DOHH2 (cell line): ENCODE measurements around the gene LYSMD4.

Source experiments
- H3F3A ChIP-seq: fragments of 200-600 bp; sonication (generic), shearing (Covaris generic); 2 replicates; pipeline ENCODE4 v1.6.0; 2016; ENCODE audit warnings: antibody characterized with exemption, mild to moderate bottlenecking; ENCODE audit not compliant: control insufficient read depth, insufficient read depth
- H3K27ac ChIP-seq: fragments of 200-600 bp; sonication (generic); 2 replicates; pipeline ENCODE4 v1.5.1; 2014; ENCODE audit warnings: low read depth, mild to moderate bottlenecking, low read length, moderate library complexity
- H3K27me3 ChIP-seq: fragments of 200-600 bp; sonication (generic); 2 replicates; pipeline ENCODE4 v1.6.1; 2014; ENCODE audit warnings: mild to moderate bottlenecking, low read length, mixed read lengths; ENCODE audit not compliant: control insufficient read depth
- H3K36me3 ChIP-seq: fragments of 200-600 bp; sonication (generic); 2 replicates; pipeline ENCODE4 v1.6.1; 2014; ENCODE audit warnings: mild to moderate bottlenecking, low read length, moderate library complexity, mixed read lengths; ENCODE audit not compliant: control insufficient read depth
- H3K4me1 ChIP-seq: fragments of 200-600 bp; sonication (generic); 2 replicates; pipeline ENCODE4 v1.6.1; 2014; ENCODE audit warnings: mild to moderate bottlenecking, low read length, mixed read lengths; ENCODE audit not compliant: control insufficient read depth
- H3K4me2 ChIP-seq: fragments of 200-600 bp; sonication (generic); 2 replicates; pipeline ENCODE4 v1.6.0; 2014; ENCODE audit warnings: mild to moderate bottlenecking, low read length, moderate library complexity
- H3K4me3 ChIP-seq: fragments of 200-600 bp; sonication (generic); 2 replicates; pipeline ENCODE4 v1.5.1; 2014; ENCODE audit warnings: mild to moderate bottlenecking, low read length, mixed read lengths
- H3K79me2 ChIP-seq: fragments of 200-600 bp; sonication (generic); 2 replicates; pipeline ENCODE4 v1.6.1; 2014; ENCODE audit warnings: mild to moderate bottlenecking, low read length, mixed read lengths; ENCODE audit not compliant: control insufficient read depth
- H3K9me2 ChIP-seq: fragments of 200-600 bp; sonication (generic); replicated peaks from 2 replicates; pipeline ENCODE4 v1.6.1; 2014; ENCODE audit warnings: mild to moderate bottlenecking, low read length, mixed read lengths; ENCODE audit not compliant: control insufficient read depth
- H3K9me3 ChIP-seq: fragments of 200-600 bp; sonication (generic); 2 replicates; pipeline ENCODE4 v1.6.1; 2014; ENCODE audit warnings: antibody characterized with exemption, low read length, mixed read lengths; ENCODE audit not compliant: control insufficient read depth, insufficient read depth
- H4K20me1 ChIP-seq: fragments of 200-600 bp; sonication (generic); 2 replicates; pipeline ENCODE4 v1.6.0; 2014; ENCODE audit warnings: low read depth, mild to moderate bottlenecking, antibody characterized with exemption, low read length, moderate library complexity; ENCODE audit not compliant: control insufficient read depth, insufficient read depth
- CTCF ChIP-seq: fragments of 200-600 bp; sonication (generic); IDR thresholded peaks from one replicate; pipeline ENCODE4 v1.5.1; 2014; ENCODE audit warnings: antibody characterized with exemption, mild to moderate bottlenecking, low read depth, low read length; ENCODE audit not compliant: poor library complexity, severe bottlenecking
- EZH2phosphoT487 ChIP-seq: fragments of 200-600 bp; sonication (generic); IDR thresholded peaks from 2 replicates; pipeline ENCODE4 v1.6.1; 2017; ENCODE audit warnings: borderline replicate concordance, mild to moderate bottlenecking, antibody characterized with exemption, low read length, moderate library complexity, mixed read lengths

LYSMD4 gene

GRCh38 chr15:99738021-99738847 lies 5.0 kb upstream of the LYSMD4 start:
- TF ChIP-seq CTCF (no peak), EZH2phosphoT487 (no peak)
- H3F3A ChIP-seq: no peaks in the 10 kb centered on the region
- H3K79me2 ChIP-seq: no peaks in the 10 kb centered on the region
- no peaks in the 10 kb centered on the region for H3K9me2 ChIP-seq
- H3K4me1 ChIP-seq: peaks cover 4% of the 10 kb centered on the region
- H4K20me1 ChIP-seq: no peaks in the 10 kb centered on the region
- H3K36me3 ChIP-seq: no peaks in the 10 kb centered on the region
- H3K4me3 ChIP-seq: no peak overlapping the region
- H3K27ac ChIP-seq: no peak overlapping the region
- no peaks in the 10 kb centered on the region for H3K27me3 ChIP-seq
- H3K4me2 ChIP-seq: no peak overlapping the region
- H3K9me3 ChIP-seq: no peaks in the 10 kb centered on the region

GRCh38 chr15:99736702-99737101 lies 3.5 kb upstream of the LYSMD4 start:
- H3K27me3 ChIP-seq: no peaks in the 10 kb centered on the region
- no peak overlapping the region for H3K4me2 ChIP-seq
- H3F3A ChIP-seq: no peaks in the 10 kb centered on the region
- H4K20me1 ChIP-seq: no peaks in the 10 kb centered on the region
- no peaks in the 10 kb centered on the region for H3K9me2 ChIP-seq
- H3K27ac ChIP-seq: no peak overlapping the region
- H3K79me2 ChIP-seq: no peaks in the 10 kb centered on the region
- H3K4me3 ChIP-seq: no peak overlapping the region
- H3K36me3 ChIP-seq: no peaks in the 10 kb centered on the region
- H3K9me3 ChIP-seq: no peaks in the 10 kb centered on the region
- TF ChIP-seq CTCF (no peak), EZH2phosphoT487 (no peak)
- peaks cover 11% of the 10 kb centered on the region for H3K4me1 ChIP-seq

GRCh38 chr15:99735868-99736267 lies 2.6 kb upstream of the LYSMD4 start:
- H3K36me3 ChIP-seq: no peaks in the 10 kb centered on the region
- H3K4me3 ChIP-seq: no peak overlapping the region
- H4K20me1 ChIP-seq: no peaks in the 10 kb centered on the region
- H3K4me1 ChIP-seq: peaks cover 11% of the 10 kb centered on the region
- H3K27ac ChIP-seq: no peak overlapping the region
- no peaks in the 10 kb centered on the region for H3K79me2 ChIP-seq
- no peak overlapping the region for H3K4me2 ChIP-seq
- H3K9me2 ChIP-seq: no peaks in the 10 kb centered on the region
- H3K9me3 ChIP-seq: no peaks in the 10 kb centered on the region
- TF ChIP-seq CTCF (no peak), EZH2phosphoT487 (no peak)
- H3K27me3 ChIP-seq: no peaks in the 10 kb centered on the region
- no peaks in the 10 kb centered on the region for H3F3A ChIP-seq
